Measurements from ENCODE around the gene SSH3. TPM values are rescaled to one million over a fixed set of nuclear protein-coding genes. Genes with fewer than 3 reads are reported as not detected.

SSH3 gene
- total RNA-seq, 6 donors from 2014 or later = 35.9 to 99.2 (median 53.8) TPM

- peak overlapping the region in 2 of 4 donors; percentile 4 to 98 for H3K27ac ChIP-seq
Observed at GRCh38 chr11:67357831-67358670, 54.7 kb downstream of the SSH3 start.

More at GRCh38 chr11:67357831-67358670, 54.7 kb downstream of the SSH3 start:
- ATAC-seq (ENCODE audit: low FRiP score in 2 of 2) (no peak), DNase-seq (no peak)
- H3K9me3 ChIP-seq = no peaks in the 10 kb centered on the region
- H3K4me1 ChIP-seq = peaks cover 37 to 51% (median 40%) of the 10 kb centered on the region in 4 donors
- no peak overlapping the region for H3K4me3 ChIP-seq
- H3K36me3 ChIP-seq = no peaks in the 10 kb centered on the region
- TF ChIP-seq EP300 (IDR thresholded peaks at IDR 0.05) (no peak), POLR2A (IDR thresholded peaks at IDR 0.05) (no peak), CTCF (IDR thresholded peaks at IDR 0.05) (no peak), POLR2AphosphoS5 (IDR thresholded peaks at IDR 0.05) (no peak)
- WGBS, 2 donors = 73 to 85% methylated on average over 12 of the region's 12 CpGs
- H3K27me3 ChIP-seq = no peaks in the 10 kb centered on the region

Small RNA genes lying within 50 kb of the gene (small RNA-seq; reads per million reads assigned to genes)
- gene RN7SKP239 = 0 to 0.07 (median 0) reads per million in 4 donors

Other genes with a start within 250 kb of the SSH3 start
- 10 to 100 TPM; 14.5 to 37.7 (median 18.1) TPM for gene RHOD, start 246.7 kb upstream of the SSH3 start, total RNA-seq
- 100 to 1,000 TPM in 2 of 6 donors, 10 to 100 TPM in 4; 63.1 to 229 (median 74.0) TPM for gene KDM2A, start 184.3 kb upstream of the SSH3 start, total RNA-seq
- 100 to 1,000 TPM in 4 of 6 donors, 10 to 100 TPM in 2; 76.9 to 232 (median 117) TPM for gene GRK2, start 37.1 kb upstream of the SSH3 start, total RNA-seq
- gene ANKRD13D, start 14.2 kb upstream of the SSH3 start, total RNA-seq = 100 to 1,000 TPM in 2 of 6 donors, 10 to 100 TPM in 4; 47.4 to 221 (median 78.3) TPM
- gene POLD4, start 50.0 kb downstream of the SSH3 start, total RNA-seq = 100 to 1,000 TPM in 4 of 6 donors, 10 to 100 TPM in 2; 55.5 to 173 (median 106) TPM
- 10 to 100 TPM in 2 of 6 donors, 1 to 10 TPM in 4; 3.7 to 29.5 (median 6.0) TPM for gene CLCF1, start 70.1 kb downstream of the SSH3 start, total RNA-seq
- 100 to 1,000 TPM in 1 of 6 donors, 10 to 100 TPM in 5; 20.4 to 115 (median 28.2) TPM for gene RAD9A, start 88.5 kb downstream of the SSH3 start, total RNA-seq
- gene PPP1CA, start 98.3 kb downstream of the SSH3 start, total RNA-seq = 100 to 1,000 TPM in 3 of 6 donors, 10 to 100 TPM in 3; 83.8 to 191 (median 135) TPM
- gene TBC1D10C, start 100.6 kb downstream of the SSH3 start, total RNA-seq = 10 to 100 TPM in 5 of 6 donors, 1 to 10 TPM in 1; 8.4 to 45.3 (median 32.7) TPM
- 1 to 10 TPM in 2 of 6 donors, under 1 TPM in 4; 0.49 to 4.2 (median 0.89) TPM for gene CARNS1, start 112.1 kb downstream of the SSH3 start, total RNA-seq
- 10 to 100 TPM; 35.2 to 94.3 (median 50.4) TPM for gene RPS6KB2, start 125.0 kb downstream of the SSH3 start, total RNA-seq
- 10 to 100 TPM; 12.8 to 34.0 (median 18.0) TPM for gene PTPRCAP, start 134.2 kb downstream of the SSH3 start, total RNA-seq
- 100 to 1,000 TPM in 4 of 6 donors, 10 to 100 TPM in 2; 49.0 to 178 (median 118) TPM for gene CORO1B, start 139.9 kb downstream of the SSH3 start, total RNA-seq
- gene GPR152, start 149.2 kb downstream of the SSH3 start, total RNA-seq = not detected
- gene CABP4, start 151.8 kb downstream of the SSH3 start, total RNA-seq = 1 to 10 TPM; 1.5 to 4.7 (median 2.3) TPM
- 100 to 1,000 TPM in 1 of 6 donors, 10 to 100 TPM in 5; 51.2 to 102 (median 75.2) TPM for gene TMEM134, start 165.7 kb downstream of the SSH3 start, total RNA-seq
- gene AIP, start 179.5 kb downstream of the SSH3 start, total RNA-seq = 100 to 1,000 TPM in 1 of 6 donors, 10 to 100 TPM in 5; 51.1 to 101 (median 75.3) TPM
- gene PITPNM1, start 201.8 kb downstream of the SSH3 start, total RNA-seq = 10 to 100 TPM; 32.0 to 90.1 (median 40.7) TPM
- gene CDK2AP2, start 204.6 kb downstream of the SSH3 start, total RNA-seq = 100 to 1,000 TPM in 2 of 6 donors, 10 to 100 TPM in 4; 36.7 to 119 (median 89.0) TPM
- gene CABP2, start 219.9 kb downstream of the SSH3 start, total RNA-seq = not detected

All from upper lobe of left lung (tissue), 6 donors.